SK-N-MC (cell line): ENCODE results near the gene FOXC2.

Experiments used
- DNase-seq: peaks from one replicate; pipeline ENCODE4 v3.0.0-alpha.2; 2011; ENCODE audit warnings: low read depth, low spot score
- H3K27ac ChIP-seq: fragments of 200-600 bp; sonication (generic); 2 replicates; pipeline ENCODE4 v1.5.1; 2016; ENCODE audit warnings: mixed run types
- H3K36me3 ChIP-seq: fragments of 200-600 bp; sonication (generic); 2 replicates; pipeline ENCODE4 v1.6.1; 2017; ENCODE audit warnings: antibody characterized with exemption, low read length, mixed read lengths; ENCODE audit not compliant: insufficient read depth
- H3K4me3 ChIP-seq: fragments of 200-600 bp; sonication (generic); 2 replicates; pipeline ENCODE4 v1.5.1; 2016
- H3K9ac ChIP-seq: fragments of 200-600 bp; sonication (generic); 2 replicates; pipeline ENCODE4 v1.8.0; 2017; ENCODE audit warnings: mixed run types, mixed read lengths; ENCODE audit not compliant: insufficient read length
- H3K9me3 ChIP-seq: fragments of 200-600 bp; sonication (generic); 2 replicates; pipeline ENCODE4 v1.6.1; 2017; ENCODE audit warnings: low read depth, mild to moderate bottlenecking, antibody characterized with exemption, low read length, moderate library complexity, mixed read lengths
- EZH2 ChIP-seq: fragments of 200-600 bp; sonication (generic); IDR thresholded peaks from one replicate; pipeline ENCODE4 v1.6.1; 2017; ENCODE audit warnings: antibody characterized with exemption
- FOXP2 ChIP-seq: optimal IDR thresholded peaks from 2 replicates; pipeline ENCODE3; 2011; ENCODE audit warnings: mild to moderate bottlenecking, moderate library complexity; ENCODE audit not compliant: insufficient read depth; ENCODE audit errors: extremely low read length, control extremely low read depth
- POLR2AphosphoS5 ChIP-seq: IDR thresholded peaks from 2 replicates; pipeline ENCODE4 v1.6.1; 2012; ENCODE audit warnings: mild to moderate bottlenecking, low read depth, low read length, borderline replicate concordance

The FOXC2 gene

GRCh38 chr16:86572041-86572521, 5.5 kb downstream of the FOXC2 start:
- Histone ChIP-seq H3K9me3 (no peaks in the 10 kb centered on the region), H3K9ac (no peak overlapping the region), H3K36me3 (no peaks in the 10 kb centered on the region), H3K4me3 (no peak overlapping the region), H3K27ac (no peak overlapping the region)
- TF ChIP-seq FOXP2, result no peak
- TF ChIP-seq EZH2, result no peak
- no peak for TF ChIP-seq POLR2AphosphoS5
- no peak for DNase-seq

- H3K27ac ChIP-seq, result no peak overlapping the region
- DNase-seq, result no peak
- H3K9ac ChIP-seq, result no peak overlapping the region
- H3K9me3 ChIP-seq, result no peaks in the 10 kb centered on the region
- no peaks in the 10 kb centered on the region for H3K36me3 ChIP-seq
- no peak overlapping the region for H3K4me3 ChIP-seq
- TF ChIP-seq POLR2AphosphoS5 (no peak), EZH2 (no peak), FOXP2 (no peak)
These were observed 6.0 kb downstream of the FOXC2 start for GRCh38 chr16:86572606-86573005.

- DNase-seq, result no peak
- Histone ChIP-seq H3K4me3 (no peak overlapping the region), H3K9me3 (no peaks in the 10 kb centered on the region), H3K9ac (no peak overlapping the region), H3K27ac (no peak overlapping the region), H3K36me3 (no peaks in the 10 kb centered on the region)
- no peak for TF ChIP-seq POLR2AphosphoS5
- TF ChIP-seq EZH2, result no peak
- no peak for TF ChIP-seq FOXP2
These were observed 6.6 kb downstream of the FOXC2 start for GRCh38 chr16:86573215-86573614.

- H3K9ac ChIP-seq, result no peak overlapping the region
- no peaks in the 10 kb centered on the region for H3K9me3 ChIP-seq
- TF ChIP-seq EZH2, result no peak
- TF ChIP-seq POLR2AphosphoS5, result no peak
- TF ChIP-seq FOXP2, result no peak
- no peak overlapping the region for H3K27ac ChIP-seq
- no peaks in the 10 kb centered on the region for H3K36me3 ChIP-seq
- no peak overlapping the region for H3K4me3 ChIP-seq
- no peak for DNase-seq
These were observed 7.2 kb downstream of the FOXC2 start for GRCh38 chr16:86573646-86574508.

- no peak overlapping the region for H3K4me3 ChIP-seq
- no peaks in the 10 kb centered on the region for H3K9me3 ChIP-seq
- no peaks in the 10 kb centered on the region for H3K36me3 ChIP-seq
- H3K27ac ChIP-seq, result no peak overlapping the region
- no peak overlapping the region for H3K9ac ChIP-seq
- no peak for TF ChIP-seq FOXP2
- TF ChIP-seq EZH2, result no peak
- TF ChIP-seq POLR2AphosphoS5, result no peak
- DNase-seq, result no peak
These were observed 8.0 kb downstream of the FOXC2 start for GRCh38 chr16:86574646-86575045.

- Histone ChIP-seq H3K27ac (no peak overlapping the region), H3K4me3 (no peak overlapping the region), H3K9ac (no peak overlapping the region), H3K9me3 (no peaks in the 10 kb centered on the region), H3K36me3 (no peaks in the 10 kb centered on the region)
- no peak for DNase-seq
- TF ChIP-seq EZH2 (no peak), POLR2AphosphoS5 (no peak), FOXP2 (no peak)
These were observed 8.6 kb downstream of the FOXC2 start for GRCh38 chr16:86575095-86575685.

- DNase-seq, result no peak
- H3K27ac ChIP-seq, result no peak overlapping the region
- H3K9ac ChIP-seq, result no peak overlapping the region
- no peaks in the 10 kb centered on the region for H3K9me3 ChIP-seq
- TF ChIP-seq FOXP2, result no peak
- no peak for TF ChIP-seq EZH2
- no peak for TF ChIP-seq POLR2AphosphoS5
- H3K4me3 ChIP-seq, result no peak overlapping the region
- no peaks in the 10 kb centered on the region for H3K36me3 ChIP-seq
These were observed 9.3 kb downstream of the FOXC2 start for GRCh38 chr16:86575754-86576557.

GRCh38 chr16:86576591-86577313, 10.1 kb downstream of the FOXC2 start:
- no peak for DNase-seq
- no peak for TF ChIP-seq EZH2
- TF ChIP-seq POLR2AphosphoS5, result no peak
- TF ChIP-seq FOXP2, result no peak
- Histone ChIP-seq H3K9me3 (no peaks in the 10 kb centered on the region), H3K36me3 (no peaks in the 10 kb centered on the region), H3K27ac (no peak overlapping the region), H3K9ac (no peak overlapping the region), H3K4me3 (no peak overlapping the region)
